NOMO-1 treated with dmso at 0.1 percent for 144 hours (cell line): ENCODE results near the gene DCAF15.

ENCODE experiments used
- DNase-seq: peaks from one replicate; lab custom pipeline; 2025; ENCODE audit not compliant: unreplicated experiment; lab: John Stamatoyannopoulos, UW

DCAF15 gene

DNA sequence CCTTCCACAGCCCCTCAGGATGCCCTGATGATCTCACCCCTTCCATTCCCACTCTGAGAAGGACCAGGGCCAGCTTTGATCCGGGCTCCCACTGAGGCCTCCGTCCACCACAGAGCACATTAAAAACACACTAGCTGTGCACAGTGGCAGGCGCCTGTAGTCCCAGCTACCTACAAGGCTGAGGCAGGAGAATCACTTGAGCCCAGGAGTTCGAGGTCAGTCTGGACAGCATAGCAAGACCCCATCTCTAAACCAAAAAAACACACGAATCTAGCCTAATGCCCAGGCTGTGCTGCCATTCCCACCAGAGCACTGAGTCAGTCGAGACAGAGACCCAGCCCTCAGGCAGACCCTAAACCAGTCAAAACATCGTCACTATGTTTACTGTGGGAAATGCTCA lies 39.7 kb downstream of the DCAF15 start:
- DNase-seq: no peak

DNA sequence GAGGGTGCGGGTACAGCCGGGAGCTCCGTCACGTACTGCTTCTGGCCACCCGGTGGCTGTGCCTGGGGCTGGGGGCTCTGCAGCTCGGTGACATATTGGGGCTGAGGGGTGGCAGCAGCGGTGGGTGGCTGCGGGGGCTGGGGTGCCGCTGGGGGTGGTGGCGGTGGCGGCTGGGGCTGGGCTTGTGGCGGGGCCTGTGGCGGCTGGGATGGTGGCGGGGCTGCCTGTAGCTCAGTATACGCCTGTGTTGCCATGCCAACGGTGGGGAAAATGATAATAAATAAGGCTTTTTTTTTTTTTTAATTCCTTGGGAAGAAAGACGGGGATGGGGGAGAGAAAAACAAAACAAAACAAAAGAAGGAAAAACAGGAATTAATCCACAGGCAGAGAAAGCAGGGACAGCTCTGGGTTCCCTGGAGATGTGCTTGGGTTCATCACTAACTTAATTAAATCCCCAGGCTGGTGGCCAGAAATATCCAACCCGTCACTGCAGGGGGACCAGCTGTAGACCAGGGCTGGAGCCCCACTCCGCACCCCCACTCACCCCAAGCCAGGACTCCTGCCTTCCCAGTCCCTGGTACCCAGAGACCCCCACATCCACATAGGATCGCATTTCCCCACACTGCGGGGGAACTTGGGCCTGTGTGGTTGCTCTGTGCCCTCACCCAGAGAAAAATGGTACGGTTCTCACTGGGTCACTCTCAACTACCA lies 41.4 kb downstream of the DCAF15 start:
- DNase-seq: no peak

DNA sequence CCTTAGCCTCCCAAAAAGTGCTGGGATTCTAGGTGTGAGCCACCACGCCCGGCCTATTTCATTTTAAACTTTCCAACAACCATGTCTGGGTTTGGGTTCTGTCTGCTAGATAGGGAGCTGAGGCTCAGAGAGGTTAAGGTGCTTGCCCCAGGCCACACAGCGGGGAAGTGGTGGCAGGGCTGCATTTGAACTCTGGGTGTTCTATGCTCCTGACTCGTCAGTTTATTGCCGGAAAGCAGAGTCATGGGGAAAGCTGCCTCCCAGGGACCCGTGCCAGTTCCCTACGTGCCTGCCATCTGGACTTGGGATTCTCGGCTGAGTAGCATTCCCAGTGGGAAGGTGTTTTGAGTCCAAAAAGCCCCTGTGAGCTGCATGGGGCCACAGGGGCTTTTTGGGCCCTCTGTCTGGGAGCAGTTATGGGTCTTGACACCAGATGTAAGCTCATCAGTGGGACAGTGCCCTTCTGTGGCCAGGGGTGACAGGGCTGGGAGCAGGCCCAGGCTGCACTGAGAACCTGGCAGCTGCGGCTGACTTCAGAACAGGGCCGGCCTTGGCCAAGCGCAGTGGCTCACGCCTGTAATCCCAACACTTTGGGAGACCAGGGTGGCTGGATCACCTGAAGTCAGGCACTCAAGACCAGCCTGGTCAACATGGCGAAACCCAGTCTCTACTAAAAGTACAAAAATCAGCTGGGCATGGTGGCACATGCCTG lies 42.9 kb downstream of the DCAF15 start:
- no peak for DNase-seq

DNA sequence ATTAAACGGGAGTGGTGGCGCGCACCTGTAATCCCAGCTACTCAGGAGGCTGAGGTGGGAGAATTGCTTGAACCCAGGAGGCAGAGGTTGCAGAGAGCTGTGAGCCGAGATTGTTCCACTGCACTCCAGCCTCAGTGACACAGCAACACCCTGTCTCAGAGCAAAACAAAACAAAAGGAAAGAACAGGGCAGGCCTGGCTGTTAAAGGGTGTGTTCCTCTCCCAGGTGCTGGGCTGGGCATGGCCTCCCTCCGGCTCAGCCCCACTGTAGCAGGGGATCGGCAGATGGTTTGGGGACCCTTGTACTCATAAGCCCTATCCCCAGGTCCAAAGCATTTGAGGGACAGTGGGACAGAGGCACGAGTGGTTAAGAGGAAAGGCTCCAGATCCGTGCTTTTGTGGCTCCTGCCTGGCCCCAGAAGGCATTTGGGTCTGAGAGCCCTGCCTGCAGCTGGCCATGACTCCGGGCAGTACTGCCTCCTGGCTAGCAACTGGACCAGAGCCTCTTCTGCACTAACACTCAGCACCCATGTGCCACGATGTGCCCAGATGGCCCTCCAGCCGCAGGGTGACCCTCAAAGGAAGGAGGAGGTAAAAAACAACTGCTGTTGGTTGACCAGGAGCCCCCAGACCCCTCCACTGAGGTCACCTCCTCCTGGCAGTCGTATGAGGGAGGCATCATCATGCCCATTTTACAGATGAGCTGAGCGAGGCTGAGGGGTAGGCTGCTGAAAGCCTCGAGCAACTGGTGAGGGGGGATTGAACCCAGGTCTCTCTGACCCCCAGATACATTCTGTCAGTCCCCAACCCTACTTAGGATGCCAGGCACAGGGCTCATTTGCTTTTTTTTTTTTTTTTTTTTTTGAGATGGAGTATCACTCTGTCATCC lies 43.8 kb downstream of the DCAF15 start:
- DNase-seq: no peak

DNA sequence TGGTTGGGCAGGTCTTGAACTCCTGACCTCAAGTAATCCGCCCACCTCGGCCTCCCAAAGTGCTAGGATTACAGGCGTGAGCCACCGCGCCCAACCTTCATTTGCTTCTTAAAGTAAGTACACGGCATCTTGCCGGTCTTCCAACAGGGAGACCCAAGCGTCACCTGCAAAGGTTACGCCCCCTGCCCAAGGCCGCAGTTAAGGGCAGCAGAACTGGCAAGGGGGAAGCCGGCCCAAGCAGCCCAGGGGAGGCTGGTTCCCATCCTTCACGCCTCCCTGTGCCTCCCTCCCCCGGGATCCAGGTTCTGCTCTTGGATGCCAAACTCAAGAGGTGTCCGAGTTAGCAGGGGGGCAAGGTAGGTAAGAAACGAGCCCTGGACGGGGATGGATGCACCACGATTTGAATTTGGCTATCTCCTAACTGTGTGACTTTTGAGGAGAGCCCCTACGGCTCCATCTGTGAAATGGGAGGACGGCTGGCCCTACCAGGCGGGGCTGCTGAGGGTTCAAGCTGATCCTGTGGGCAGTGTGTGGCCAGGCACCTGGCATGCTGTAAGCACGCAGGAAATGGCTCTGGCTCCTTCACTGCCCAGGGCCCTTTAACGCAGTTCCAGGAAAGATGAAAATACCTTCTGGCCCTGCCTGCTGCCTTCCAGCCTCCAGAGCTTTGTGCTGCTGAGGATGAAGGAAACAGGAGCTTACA lies 44.8 kb downstream of the DCAF15 start:
- DNase-seq: no peak

DNA sequence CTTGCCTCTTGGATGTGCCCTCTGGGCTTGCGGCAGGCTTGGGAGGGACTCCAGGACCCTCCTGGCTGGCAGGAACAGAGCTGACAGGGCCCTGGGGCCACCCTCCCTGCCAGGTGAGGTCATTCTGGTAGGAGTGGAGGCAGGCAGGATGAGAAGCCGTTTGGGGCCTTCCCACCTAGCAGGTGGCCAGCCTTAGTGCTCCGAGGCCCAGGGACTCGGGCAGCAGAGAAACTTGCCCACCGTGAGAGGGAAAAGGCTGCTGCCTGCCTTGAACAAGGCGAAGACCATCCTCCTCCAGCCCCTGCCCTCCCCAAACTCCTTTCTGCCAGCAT lies 45.3 kb downstream of the DCAF15 start:
- no peak for DNase-seq

DNA sequence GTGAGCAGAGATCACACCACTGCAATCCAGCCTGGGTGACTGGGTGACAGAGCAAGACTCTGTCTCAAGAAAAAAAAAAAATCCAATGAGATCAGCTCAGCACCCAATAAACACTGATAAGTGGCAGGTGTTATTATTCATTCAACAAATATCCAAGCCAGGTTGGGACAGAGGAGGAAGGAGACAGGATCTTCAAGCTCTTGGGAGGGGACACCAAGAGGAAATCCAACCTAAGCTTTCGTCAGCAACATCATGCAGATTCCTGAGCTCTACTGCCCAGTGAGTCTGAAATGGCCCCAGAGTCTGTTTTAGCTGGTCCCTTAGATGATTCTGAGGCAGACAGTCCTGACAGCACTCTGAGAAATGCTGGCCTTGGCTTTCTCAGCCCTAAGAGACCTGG lies 46.1 kb downstream of the DCAF15 start:
- no peak for DNase-seq

DNA sequence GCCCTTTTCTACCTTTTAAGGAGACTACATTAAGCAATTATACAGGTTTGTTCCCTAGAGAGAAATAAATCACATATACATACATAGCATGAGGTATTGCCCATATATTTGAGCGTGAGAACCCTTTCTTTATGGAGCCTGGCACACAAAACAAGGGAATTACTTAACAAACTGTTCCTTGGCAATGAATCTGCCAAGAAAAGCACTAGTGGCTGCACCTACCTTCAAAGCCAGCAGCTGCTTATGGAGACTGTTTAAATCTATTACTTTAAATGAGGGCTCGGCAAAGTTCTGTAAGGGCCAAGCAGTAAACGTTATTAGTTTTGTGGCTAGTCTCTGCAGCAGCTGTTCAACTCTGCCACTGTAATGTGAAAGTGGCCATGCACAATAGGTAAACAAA lies 46.8 kb downstream of the DCAF15 start:
- no peak for DNase-seq

DNA sequence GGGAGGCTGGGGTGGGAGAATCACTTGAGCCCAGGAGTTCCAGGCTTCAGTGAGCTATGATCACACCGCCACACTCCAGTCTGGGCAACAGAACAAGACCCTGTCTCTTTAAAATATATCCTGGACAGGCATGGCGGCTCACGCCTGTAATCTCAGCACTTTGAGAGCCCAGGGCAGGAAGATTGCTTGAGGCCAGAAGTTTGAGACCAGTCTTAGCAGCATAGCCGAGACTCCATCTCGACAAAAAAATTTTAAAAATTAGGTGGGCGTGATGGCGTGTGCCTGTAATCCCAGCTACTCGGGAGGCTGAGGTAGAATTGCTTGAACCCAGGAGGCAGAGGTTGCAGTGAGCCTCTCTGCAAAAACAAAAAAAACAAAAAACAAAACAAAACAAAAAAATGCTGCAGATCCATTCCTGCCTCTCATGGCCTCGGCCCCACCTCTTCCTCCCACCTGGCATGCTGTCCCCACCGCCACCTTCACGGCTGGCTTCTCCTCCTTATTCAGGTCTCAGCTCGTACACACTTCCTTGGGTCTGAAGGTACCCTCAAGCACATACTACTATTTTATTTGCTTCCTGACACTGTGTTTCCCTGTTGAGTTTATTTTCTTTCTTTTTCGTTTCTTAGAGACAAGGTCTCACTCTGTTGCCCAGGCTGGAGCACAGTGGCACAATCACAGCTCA lies 48.5 kb downstream of the DCAF15 start:
- no peak for DNase-seq

DNA sequence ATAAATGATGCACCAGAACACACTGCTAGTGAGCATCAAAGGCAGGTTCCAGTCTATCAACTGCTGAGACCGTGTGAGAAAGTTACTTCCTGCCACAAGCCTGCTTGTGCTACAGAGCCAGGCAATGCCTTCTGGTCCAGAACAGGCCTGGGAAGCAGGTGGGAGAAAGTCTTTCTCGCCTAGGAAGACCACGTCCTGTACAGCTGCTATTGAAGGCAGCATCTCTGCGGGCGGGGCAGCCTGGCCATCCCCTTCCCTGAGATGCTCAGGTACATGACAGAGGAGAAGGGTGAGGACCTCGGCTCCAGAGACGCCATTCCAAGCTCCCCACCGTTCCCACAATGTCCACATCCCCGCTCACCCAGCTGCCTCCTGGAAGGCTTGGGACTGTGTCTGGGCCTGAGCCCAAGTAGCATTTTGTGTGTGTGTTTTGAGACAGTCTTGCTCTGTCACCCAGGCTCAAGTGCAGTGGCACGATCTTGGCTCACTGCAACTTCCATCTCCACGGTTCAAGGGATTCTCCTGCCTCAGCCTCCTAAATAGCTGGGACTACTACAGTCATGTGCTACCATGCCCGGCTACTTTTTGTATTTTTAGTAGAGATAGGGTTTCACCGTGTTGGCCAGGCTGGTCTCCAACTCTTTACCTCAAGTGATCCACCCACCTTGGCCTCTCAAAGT lies 50.4 kb downstream of the DCAF15 start:
- DNase-seq: no peak

DNA sequence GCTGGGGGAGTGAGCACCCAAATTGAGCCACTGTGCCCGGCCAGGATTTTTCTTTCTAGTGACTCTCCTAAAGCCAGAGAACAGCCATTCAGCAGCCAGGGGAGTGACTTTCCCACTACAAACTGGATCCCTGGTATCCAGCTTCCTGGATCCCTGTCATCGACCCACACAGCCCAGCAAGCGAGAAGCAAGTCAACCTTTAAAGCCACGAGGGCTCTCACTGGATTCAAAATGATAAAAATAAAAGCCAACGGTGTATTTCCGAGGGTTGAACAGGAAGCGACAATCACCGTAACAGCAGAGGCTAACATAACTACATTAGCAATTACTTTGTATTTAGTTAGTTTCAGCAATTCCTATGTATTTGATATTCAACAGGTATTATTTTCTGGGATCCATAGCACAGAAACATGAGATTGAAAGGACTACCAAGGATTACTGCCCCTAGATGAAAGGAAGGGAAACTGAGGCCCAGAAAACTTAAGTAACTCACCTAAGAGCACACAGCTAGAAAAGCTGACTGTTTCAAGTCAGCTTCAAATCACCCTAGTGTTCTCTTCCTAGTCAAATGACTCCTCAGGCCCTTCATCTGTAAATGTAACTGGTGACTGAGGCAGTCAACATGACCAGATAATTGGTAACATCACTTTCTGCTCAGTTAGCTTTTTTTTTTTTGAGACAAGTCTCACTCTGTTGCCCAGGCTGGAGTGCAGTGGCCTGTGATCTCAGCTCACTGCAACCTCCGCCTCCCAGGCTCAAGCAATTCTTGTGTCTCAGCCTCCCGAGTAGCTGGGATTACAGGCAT lies 51.1 kb downstream of the DCAF15 start:
- no peak for DNase-seq

DNA sequence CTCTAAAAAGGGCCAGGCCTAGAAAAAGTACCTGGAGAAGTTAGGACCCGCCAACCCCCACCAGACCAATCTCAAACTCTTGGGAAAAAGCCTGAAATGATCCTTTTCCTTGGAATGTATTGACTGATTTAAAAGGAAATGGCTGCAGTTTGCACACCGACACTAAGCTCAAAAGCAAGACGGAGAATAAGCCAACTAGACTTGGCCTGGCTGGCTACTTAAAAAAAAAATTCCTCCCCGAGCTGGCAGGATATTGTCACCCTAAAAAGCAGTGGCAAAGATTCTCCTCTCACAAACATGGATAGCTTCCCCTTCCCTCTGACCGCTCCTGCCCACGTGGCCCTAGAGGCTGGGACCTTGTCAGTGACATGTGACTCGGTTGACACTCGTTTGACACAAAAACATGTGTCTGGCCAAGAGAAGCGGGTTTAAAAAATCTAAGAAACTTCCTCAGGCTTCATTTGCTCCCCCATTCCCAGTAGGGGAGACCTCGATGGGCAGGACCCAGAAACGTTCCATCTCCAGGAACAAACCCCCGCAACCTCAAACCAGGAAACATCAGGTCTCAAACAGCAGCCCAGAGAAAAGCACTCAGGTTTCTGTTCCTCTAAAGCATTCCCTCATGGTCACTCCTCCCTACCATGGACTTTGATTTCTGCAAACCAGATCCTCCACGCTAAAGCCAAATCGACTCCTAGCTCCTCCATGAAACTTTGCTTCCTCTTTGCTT lies 52.5 kb downstream of the DCAF15 start:
- peak; percentile 70 for DNase-seq

DNA sequence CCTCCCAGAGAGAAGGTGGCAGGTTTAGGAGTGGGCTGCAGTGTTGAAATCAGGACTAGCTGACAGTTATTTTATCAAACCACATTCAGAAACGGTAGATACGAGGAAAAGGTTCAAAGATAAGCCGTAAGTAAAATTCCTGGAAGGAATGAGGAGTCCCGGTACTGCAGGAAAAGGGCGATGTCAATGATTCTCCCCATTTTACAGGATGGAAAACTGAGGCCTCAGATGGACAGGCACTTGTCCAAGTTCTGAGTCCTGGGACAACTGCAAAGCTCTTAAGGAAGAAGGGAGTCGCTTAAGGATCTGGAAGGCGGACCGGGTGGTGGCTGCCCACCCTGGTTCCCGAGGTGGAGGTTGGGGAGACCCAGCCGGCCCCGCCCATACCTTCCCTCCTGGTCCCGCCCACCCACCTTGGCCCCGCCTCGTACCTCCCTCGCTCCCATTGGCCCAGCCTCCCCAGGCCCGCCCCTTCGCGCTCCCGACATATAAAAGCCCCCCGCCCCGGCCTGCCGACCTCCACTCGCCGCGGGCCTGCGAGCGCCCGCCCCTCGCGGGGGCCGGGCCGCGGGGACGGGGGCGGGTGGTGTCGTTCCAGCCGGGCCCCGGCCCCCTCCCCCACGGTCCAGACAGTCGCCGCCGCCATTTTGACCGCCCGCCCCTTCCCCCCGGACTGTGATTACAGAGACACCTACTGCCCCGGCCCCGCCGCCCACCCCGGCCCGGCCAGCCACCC lies 53.2 kb downstream of the DCAF15 start:
- peak; percentile 63 for DNase-seq

DNA sequence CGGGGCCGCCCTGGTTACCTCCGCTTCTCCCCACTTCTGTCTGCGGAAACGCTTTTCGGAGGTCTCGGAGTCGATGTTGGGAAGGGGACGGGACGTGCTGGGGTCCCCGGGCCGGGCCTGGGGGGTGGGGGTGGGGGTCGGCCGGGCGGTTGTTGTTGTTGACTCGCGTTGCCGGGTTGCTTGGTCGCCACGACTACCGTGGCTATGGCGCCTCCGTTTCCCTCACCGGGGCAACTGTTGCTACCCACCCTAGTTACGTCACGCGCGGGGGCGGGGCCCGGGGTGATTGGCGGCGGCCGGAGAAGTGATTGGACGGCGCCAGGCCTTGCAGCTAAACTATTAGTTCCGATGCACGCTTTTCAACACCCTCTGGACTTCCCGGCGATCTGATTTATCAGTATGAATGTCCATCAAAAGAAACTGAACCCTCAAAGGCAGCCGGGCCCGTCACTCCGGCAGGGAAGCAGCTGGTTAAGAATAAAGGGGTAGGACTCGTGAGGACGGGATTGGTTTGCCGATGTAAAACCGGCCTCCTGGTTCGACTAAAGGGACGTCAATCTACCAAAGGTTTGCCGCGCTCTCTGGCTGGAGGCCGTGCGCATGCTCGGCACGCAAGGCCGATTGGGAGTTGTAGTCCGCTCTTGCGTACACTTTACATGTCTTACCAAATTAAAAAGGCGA lies 53.9 kb downstream of the DCAF15 start, which contains the start of gene RFX1:
Gene RFX1, minus strand, starts transcription at position 236 of the 681 bp plus-strand sequence. CDS start 12,477 bp downstream, outside the sequence.
- DNase-seq: peak; percentile 99

DNA sequence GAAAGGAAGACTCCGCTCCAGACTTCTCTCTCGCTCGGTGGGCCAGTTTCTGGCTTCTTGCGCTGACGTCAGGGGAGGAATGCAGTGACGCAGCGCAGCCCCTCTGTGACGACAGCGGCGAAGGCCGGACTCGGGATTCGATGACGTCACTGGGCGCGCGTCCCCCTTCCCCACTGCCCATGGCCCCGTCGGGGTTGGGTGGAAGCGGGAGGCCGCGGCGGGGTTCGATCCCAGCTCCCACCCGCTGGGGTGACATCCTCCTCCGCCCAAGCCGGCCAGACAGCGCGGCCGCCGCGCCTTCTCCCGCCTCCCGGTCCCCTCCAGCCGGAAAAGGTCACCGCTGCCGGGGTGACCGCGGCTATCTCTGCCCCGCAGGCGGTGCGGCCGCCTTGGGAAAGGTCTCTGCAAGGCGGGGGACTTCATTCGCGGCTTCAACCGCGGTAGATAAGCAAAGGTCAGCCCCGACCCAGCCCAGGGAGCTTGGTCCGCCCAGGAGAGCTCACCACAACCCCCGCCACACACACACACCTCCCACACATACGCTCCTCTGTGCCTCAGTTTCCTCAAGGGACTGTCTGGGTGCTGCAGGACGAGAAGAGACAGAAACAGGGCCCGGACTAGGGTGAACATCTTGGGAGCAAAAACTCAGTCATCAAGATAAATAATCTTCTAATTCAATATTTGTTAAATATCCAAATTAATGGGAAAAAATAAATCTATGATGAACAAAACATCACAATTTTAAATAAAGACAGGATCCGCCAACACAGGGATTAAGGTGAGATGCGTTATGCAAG lies 54.7 kb downstream of the DCAF15 start:
- DNase-seq: no peak
